Activated T-helper 1 cell treated with anti-CD3 and anti-CD28 coated beads, Interleukin-12 subunit alpha, Interleukin-12 subunit beta, Interleukin-2, Interleukin-4 antibody, amounts not matched to agents 30 ng/mL and 10 ng/mL and 1 ng/mL, durations not matched to agents 14 hours and 24 hours and 36 hours (primary cell): ENCODE data around the gene CMTM8. TPM values are rescaled to one million over a fixed set of nuclear protein-coding genes. Genes with fewer than 3 reads are reported as not detected.

Source experiments
- DNase-seq: peaks from one replicate; pipeline ENCODE4 v3.0.0; 2021; ENCODE audit warnings: low spot score
- H3K27ac Mint-ChIP-seq: one replicate; pipeline ENCODE4 v1.8.0; 2021; ENCODE audit warnings: mild to moderate bottlenecking, mixed read lengths
- H3K27me3 Mint-ChIP-seq: one replicate; pipeline ENCODE4 v1.8.0; 2022; ENCODE audit warnings: mild to moderate bottlenecking, moderate library complexity, mixed read lengths; ENCODE audit not compliant: insufficient read depth
- H3K36me3 Mint-ChIP-seq: one replicate; pipeline ENCODE4 v1.8.0; 2021; ENCODE audit warnings: low read depth, mixed read lengths
- H3K4me1 Mint-ChIP-seq: one replicate; pipeline ENCODE4 v1.8.0; 2021; ENCODE audit warnings: low read depth, mixed read lengths
- H3K4me3 Mint-ChIP-seq: one replicate; pipeline ENCODE4 v1.8.0; 2021; ENCODE audit warnings: mild to moderate bottlenecking, moderate library complexity, mixed read lengths
- H3K9me3 Mint-ChIP-seq: one replicate; pipeline ENCODE4 v1.8.0; 2021; ENCODE audit warnings: mixed read lengths
- intact Hi-C: fragments of 100-400 bp; cut with micrococcal nuclease; formaldehyde crosslinking; loops from one replicate; pipeline ENCODE4 v1.15.1; 2024
- total RNA-seq: library from RNA; stranded (reverse); gene quantifications from 2 replicates; pipeline ENCODE4 v1.2.3, GENCODE V29; 2022

Gene CMTM8
- total RNA-seq, 1 donor from 2014 or later = 5.7 TPM

DNA sequence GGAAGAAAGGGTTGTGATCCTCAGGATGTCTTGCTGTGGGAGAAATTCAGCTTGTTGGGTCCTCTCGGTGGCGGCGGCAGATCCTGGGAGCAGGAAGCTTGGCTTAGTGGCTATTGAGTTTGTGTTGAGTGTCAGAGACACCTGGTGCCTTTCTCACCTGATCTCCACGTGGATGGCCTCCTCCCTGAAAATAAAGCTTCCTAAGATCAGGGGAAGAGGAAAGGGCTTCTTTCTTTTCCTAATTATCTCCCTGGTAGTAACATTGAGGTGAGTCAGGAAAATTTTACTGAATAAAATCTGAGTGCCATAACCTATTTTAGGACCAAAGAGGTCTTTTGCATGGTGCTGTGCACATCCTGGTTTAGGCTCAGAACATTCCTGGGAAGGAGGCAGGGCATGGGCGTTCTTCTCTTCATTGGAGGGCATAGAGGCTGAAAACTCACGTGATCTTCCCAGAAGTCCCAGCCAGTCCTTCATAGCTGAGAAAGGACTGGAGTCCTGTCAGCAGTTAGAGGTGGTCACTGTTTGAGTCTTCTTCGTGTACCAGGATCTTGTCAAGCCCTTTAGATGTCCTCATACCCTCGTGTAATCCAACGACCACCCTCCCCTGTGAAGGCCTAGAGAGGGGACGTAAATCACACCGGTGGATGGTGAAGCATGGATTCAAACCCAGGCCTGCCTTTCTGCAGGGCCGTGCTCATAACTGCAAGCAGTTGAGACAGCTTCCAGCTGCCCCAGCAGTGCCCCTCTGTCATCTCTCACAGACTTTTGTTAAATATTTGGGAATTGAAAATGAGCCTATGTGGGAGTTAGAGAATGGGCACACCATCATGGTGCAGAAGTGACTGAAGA lies 1.1 kb downstream of the CMTM8 start:
- DNase-seq = no peak
- H3K27ac Mint-ChIP-seq = peak overlapping the region; percentile 53
- H3K4me1 Mint-ChIP-seq = peaks cover 31% of the 10 kb centered on the region
- H3K27me3 Mint-ChIP-seq = peaks cover 30% of the 10 kb centered on the region
- H3K9me3 Mint-ChIP-seq = peaks cover 12% of the 10 kb centered on the region
- intact Hi-C loops = loop anchor here (2.0 to 10.0 kb wide), 8 partner anchors 57 to 905 kb away; partner anchors contain the start of genes CMTM7, CNOT10, CRTAP and DYNC1LI1
- H3K4me3 Mint-ChIP-seq = peak overlapping the region; percentile 86
- H3K36me3 Mint-ChIP-seq = peaks cover 9% of the 10 kb centered on the region

DNA sequence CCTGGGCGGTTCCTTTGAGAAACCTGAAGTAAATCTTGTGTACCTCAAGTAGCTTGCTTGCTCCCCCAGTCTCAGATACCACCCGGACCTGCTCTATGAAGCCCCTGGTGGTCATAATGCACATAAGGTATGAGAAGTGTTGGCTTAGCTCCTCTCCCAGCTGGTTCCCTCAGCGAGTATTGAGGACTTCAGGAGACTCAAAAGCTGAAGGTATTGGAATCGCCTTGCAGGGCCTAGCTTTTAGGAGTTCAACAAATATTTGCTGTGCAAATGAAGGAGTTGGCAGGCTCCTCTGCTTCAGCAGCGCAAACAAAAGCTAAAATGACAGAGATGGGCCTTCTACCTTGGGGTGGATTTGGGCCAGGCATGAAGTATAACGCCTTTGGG lies 1.7 kb downstream of the CMTM8 start:
- DNase-seq = peak; percentile 33
- Mint-ChIP-seq H3K27me3 (peaks cover 26% of the 10 kb centered on the region), H3K4me1 (peaks cover 37% of the 10 kb centered on the region), H3K9me3 (peaks cover 12% of the 10 kb centered on the region), H3K4me3 (peak overlapping the region; percentile 86), H3K27ac (no peak overlapping the region), H3K36me3 (peaks cover 9% of the 10 kb centered on the region)
- intact Hi-C loops = loop anchor here (10.0 kb wide), 1 partner anchor 875 kb away; the partner anchor contains the start of gene CRTAP

DNA sequence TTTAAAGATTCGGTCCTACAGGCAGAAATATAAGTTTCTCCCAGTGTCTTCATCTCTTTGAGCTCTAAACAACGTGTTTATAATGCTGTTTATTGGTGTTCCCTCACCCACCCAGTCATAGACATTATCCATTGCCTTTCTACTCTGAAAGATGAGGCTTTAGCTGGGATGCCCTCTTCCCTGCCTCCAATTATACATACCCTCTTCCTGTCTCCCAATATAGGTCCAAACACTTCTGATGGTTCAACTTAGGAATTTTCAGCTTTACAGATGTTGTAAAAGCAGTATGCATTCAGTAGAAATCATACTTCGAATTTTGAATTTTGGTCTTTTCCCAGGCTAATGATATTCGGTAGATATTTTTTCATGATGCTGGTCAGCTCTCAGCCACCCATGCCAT lies 2.6 kb downstream of the CMTM8 start:
- Mint-ChIP-seq H3K9me3 (peaks cover 9% of the 10 kb centered on the region), H3K36me3 (peaks cover 9% of the 10 kb centered on the region), H3K27me3 (peaks cover 24% of the 10 kb centered on the region), H3K4me3 (no peak overlapping the region), H3K27ac (no peak overlapping the region), H3K4me1 (peaks cover 42% of the 10 kb centered on the region)
- intact Hi-C loops = loop anchor here (10.0 kb wide), 1 partner anchor 874 kb away; the partner anchor contains the start of gene CRTAP
- no peak for DNase-seq

DNA sequence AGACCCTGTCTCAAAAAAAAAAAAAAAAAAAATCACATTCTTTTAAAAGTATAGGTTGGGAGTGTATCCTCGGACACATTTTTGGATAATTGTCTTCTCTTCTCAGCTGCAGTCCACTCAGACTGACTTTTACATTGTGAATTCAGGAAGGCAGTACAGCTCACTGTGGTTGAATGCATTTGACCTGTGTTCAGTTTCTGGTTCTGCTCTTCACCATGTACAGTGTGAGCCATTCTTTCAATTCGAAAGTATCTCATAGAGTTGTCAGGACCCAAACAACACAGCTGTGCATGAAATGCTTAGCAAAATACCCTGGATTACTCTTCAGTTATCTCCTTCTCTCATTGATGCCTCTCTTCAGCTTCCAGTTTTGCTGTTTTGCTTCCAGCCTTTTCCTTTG lies 5.0 kb downstream of the CMTM8 start:
- H3K27me3 Mint-ChIP-seq = peaks cover 4% of the 10 kb centered on the region
- H3K4me3 Mint-ChIP-seq = no peak overlapping the region
- no peak for DNase-seq
- peaks cover 6% of the 10 kb centered on the region for H3K36me3 Mint-ChIP-seq
- H3K27ac Mint-ChIP-seq = no peak overlapping the region
- H3K9me3 Mint-ChIP-seq = no peaks in the 10 kb centered on the region
- peaks cover 47% of the 10 kb centered on the region for H3K4me1 Mint-ChIP-seq
- intact Hi-C loops = loop anchor here (10.0 kb wide), 1 partner anchor 871 kb away; the partner anchor contains the start of gene CRTAP

DNA sequence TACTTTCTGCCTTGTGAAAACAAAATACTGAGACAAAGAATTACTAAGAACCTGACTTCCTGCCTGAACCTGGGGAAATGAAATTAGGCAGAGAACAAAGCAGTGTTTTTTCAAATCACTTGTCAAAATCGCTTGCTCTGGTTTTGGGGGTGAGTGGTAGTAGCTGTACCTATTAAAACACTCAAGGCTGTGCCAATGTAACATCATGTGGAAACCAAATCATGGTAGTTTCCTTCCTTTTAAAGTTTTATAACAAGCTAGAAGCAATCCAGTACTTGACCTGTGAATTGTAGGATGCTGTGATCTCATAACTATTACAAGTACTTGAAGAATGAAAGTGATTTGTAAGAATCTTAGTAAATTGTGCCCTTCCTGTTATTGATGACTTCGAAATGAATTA lies 6.7 kb downstream of the CMTM8 start:
- Mint-ChIP-seq H3K4me3 (no peak overlapping the region), H3K36me3 (peaks cover 6% of the 10 kb centered on the region), H3K9me3 (no peaks in the 10 kb centered on the region), H3K27ac (peak overlapping the region; percentile 44), H3K27me3 (no peaks in the 10 kb centered on the region), H3K4me1 (peaks cover 44% of the 10 kb centered on the region)
- intact Hi-C loops = loop anchor here (10.0 kb wide), 1 partner anchor 870 kb away; the partner anchor contains the start of gene CRTAP
- no peak for DNase-seq

DNA sequence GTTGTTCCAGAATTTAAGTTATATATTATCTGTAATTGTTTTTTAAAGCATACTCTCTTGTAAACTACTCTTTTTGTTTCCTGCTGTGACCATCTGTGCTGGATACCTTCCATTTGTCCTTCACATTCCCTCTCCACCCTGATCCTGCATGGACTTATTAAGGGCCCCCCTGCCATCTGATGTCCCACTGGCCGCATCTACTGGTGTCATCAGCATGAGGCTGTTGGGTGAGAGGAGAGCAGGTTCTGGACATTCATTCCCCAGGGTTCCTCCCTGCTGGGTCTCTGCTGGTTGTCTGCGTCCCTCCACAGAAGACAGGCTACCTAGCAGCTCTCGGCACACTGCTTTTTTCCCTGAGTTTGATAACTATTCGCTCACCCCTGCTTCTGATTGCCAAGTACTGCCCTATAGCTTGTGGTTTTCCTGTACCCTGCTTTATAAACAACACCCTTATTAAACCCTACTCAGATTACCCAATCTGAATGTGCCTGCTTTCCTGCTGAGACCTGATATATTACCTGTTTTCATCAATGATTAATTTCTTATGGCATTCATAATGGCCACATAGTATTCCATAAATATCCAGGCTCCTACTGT lies 7.7 kb downstream of the CMTM8 start:
- H3K4me1 Mint-ChIP-seq = peaks cover 34% of the 10 kb centered on the region
- H3K9me3 Mint-ChIP-seq = no peaks in the 10 kb centered on the region
- no peak for DNase-seq
- no peak overlapping the region for H3K27ac Mint-ChIP-seq
- no peak overlapping the region for H3K4me3 Mint-ChIP-seq
- H3K36me3 Mint-ChIP-seq = peaks cover 5% of the 10 kb centered on the region
- H3K27me3 Mint-ChIP-seq = no peaks in the 10 kb centered on the region
- intact Hi-C loops = loop anchor here (10.0 kb wide), 1 partner anchor 869 kb away; the partner anchor contains the start of gene CRTAP

DNA sequence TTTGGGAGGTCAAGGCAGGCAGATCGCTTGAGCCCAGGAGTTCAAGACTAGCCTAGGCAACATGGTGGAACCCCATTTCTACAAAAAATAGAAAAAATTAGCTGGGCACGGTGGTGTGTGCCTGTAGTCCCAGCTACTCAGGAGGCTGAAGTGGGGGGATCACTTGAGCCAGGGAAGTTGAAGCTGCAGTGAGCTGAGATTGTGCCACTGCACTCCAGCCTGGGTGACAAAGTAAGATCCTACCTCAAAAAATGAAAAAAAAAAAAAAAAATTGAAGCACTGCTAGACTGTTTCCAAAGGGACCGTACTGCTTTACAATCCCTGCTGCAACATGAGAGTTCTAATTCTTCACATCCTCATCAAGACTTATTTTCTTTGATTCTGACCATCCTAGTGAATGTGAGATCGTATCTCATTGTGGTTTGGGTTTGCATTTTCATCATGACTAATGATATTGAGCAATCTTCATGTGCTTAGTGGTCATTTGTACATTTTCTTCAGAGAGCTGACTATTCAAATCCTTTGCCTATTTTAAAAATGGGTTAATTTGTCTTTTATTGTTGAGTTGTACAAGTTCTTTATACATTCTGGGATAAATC lies 10.8 kb downstream of the CMTM8 start:
- peaks cover 3% of the 10 kb centered on the region for H3K9me3 Mint-ChIP-seq
- no peak for DNase-seq
- H3K27ac Mint-ChIP-seq = peak overlapping the region; percentile 47
- H3K4me3 Mint-ChIP-seq = no peak overlapping the region
- peaks cover 3% of the 10 kb centered on the region for H3K36me3 Mint-ChIP-seq
- no peaks in the 10 kb centered on the region for H3K27me3 Mint-ChIP-seq
- H3K4me1 Mint-ChIP-seq = peaks cover 26% of the 10 kb centered on the region
- intact Hi-C loops = loop anchor here (10.0 kb wide), 1 partner anchor 866 kb away; the partner anchor contains the start of gene CRTAP

DNA sequence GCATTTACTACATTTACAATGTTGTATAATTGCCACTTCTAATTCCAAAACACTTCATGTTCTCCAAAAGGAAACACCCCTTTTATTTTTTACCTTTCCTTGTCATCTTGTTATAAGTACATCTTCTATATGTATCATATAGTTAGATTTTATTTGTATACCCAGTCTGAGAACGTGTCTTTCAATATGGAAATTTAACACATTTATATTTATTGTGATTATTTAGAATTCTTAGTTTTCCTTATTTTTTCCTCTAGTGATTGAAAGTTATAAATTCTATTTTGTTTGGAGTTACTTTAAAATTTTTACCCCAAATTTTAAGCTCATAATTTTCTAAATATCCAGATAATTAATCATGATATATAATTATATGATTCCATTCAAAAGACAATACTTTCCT lies 15.8 kb downstream of the CMTM8 start:
- Mint-ChIP-seq H3K4me1 (peaks cover 24% of the 10 kb centered on the region), H3K27ac (no peak overlapping the region), H3K4me3 (no peak overlapping the region), H3K36me3 (peaks cover 5% of the 10 kb centered on the region), H3K27me3 (peaks cover 1% of the 10 kb centered on the region), H3K9me3 (peaks cover 10% of the 10 kb centered on the region)
- no peak for DNase-seq
- intact Hi-C loops = no loop called here

DNA sequence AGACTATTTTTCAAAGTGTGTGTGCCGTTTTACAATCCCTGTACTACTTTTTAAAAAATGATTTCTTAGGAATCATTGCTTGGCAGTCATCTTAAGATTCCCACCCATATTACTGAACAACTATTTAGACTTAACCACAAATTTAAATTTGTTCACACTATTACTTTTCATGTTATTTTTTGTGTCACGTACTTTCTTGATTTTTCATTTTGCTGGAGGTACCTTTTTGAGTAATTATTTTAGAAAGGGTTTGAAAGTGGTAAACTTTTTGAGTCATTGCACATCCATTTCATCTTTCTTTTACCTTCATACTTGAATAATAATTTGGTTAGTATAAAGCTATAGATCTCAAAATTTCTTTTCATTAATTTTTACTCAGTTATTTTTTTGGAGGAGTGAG lies 16.9 kb downstream of the CMTM8 start:
- intact Hi-C loops = no loop called here
- Mint-ChIP-seq H3K27ac (no peak overlapping the region), H3K4me3 (no peak overlapping the region), H3K36me3 (peaks cover 5% of the 10 kb centered on the region), H3K27me3 (peaks cover 1% of the 10 kb centered on the region), H3K4me1 (peaks cover 17% of the 10 kb centered on the region), H3K9me3 (peaks cover 10% of the 10 kb centered on the region)
- no peak for DNase-seq

DNA sequence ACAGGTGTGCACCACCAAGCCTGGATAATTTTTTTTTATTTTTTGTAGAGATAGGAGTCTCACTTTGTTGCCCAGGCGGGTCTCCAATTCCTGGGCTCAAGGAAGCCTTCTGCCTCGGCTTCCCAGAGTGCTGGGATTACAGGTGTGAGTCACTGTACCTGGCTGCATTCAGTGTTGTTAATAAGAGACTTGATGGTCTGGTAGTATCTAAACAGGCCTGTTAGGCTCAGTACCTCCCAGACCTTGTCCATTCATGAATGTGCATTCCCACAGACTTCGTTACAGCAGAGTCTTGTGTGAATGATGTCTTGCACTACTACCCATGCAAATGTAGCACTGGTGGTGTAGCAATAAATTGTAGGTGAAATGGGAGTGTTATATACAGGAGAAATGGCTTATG lies 17.7 kb downstream of the CMTM8 start:
- peaks cover 5% of the 10 kb centered on the region for H3K36me3 Mint-ChIP-seq
- peaks cover 17% of the 10 kb centered on the region for H3K4me1 Mint-ChIP-seq
- H3K4me3 Mint-ChIP-seq = no peak overlapping the region
- DNase-seq = no peak
- peaks cover 1% of the 10 kb centered on the region for H3K27me3 Mint-ChIP-seq
- intact Hi-C loops = no loop called here
- no peak overlapping the region for H3K27ac Mint-ChIP-seq
- peaks cover 10% of the 10 kb centered on the region for H3K9me3 Mint-ChIP-seq

DNA sequence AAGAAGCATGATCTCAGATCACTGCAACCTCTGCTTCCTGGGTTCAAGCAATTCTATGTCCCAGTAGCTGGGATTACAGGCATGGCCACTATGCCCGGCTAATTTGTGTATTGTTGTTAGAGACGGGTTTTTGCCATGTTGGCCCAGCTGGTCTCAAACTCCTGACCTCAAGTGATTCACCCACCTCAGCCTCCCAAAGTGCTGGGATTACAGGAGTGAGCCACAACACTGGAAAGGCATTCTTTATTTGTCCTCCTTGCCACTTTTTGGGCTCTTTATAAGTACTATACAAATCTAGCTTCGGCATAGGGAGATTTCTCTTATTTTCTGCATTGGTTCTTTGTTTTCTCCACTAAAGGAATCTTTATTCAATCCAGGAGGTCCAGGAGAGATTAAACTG lies 18.6 kb downstream of the CMTM8 start:
- no peak overlapping the region for H3K27ac Mint-ChIP-seq
- no peak overlapping the region for H3K4me3 Mint-ChIP-seq
- peaks cover 17% of the 10 kb centered on the region for H3K4me1 Mint-ChIP-seq
- intact Hi-C loops = no loop called here
- DNase-seq = no peak
- H3K27me3 Mint-ChIP-seq = peaks cover 1% of the 10 kb centered on the region
- peaks cover 10% of the 10 kb centered on the region for H3K9me3 Mint-ChIP-seq
- peaks cover 6% of the 10 kb centered on the region for H3K36me3 Mint-ChIP-seq

DNA sequence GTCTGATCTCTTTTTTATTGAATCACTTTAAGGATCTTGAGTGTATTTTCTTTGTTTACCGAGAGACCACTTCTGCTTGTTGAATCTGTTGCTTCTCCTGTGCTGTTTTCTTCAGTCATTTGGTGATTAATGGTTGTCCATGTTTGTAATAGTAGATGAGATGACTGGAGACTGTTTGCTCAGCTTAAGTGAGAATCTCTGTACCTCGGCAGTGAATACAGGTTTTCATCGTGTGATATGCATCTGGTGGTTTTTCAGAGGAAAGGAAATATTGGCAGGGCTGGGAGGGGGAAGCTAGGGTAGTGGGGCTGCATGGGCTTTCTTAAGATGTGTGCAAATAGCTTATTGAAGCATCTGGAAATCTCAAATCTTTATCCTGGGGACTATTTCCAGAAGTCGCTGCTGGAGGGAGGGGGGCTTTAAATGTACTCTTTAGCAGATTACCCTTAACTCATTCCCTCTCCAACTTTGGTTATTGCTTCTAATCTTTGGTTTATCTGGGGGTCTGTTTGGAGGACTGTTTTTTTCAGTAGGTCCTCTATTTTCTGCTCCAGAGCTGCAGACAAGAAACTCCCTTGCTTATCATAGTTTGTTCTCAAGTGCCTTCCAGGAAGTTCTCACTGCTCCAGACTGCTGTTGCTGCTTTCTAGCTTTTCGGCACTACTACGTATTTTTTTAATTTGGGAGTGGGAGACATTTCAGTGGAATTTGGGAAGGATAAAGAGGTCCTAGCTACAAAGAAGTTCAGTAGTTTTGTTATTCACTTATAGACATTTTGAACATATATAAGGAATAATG lies 19.4 kb downstream of the CMTM8 start:
- H3K4me1 Mint-ChIP-seq = peaks cover 17% of the 10 kb centered on the region
- no peak overlapping the region for H3K4me3 Mint-ChIP-seq
- H3K27ac Mint-ChIP-seq = no peak overlapping the region
- H3K36me3 Mint-ChIP-seq = peaks cover 6% of the 10 kb centered on the region
- intact Hi-C loops = no loop called here
- H3K27me3 Mint-ChIP-seq = peaks cover 1% of the 10 kb centered on the region
- H3K9me3 Mint-ChIP-seq = peaks cover 10% of the 10 kb centered on the region
- DNase-seq = no peak
